Measurements from ENCODE around the gene F5. TPM values are rescaled to one million over a fixed set of nuclear protein-coding genes. Genes with fewer than 3 reads are reported as not detected.

The F5 gene
- total and polyA plus RNA-seq, 10 of the 15 experiments (the other 5 are each of a cell fraction or from before 2014, with no cell fraction given), result under 0.01 to 3.8 (median 0.40) TPM

DNA sequence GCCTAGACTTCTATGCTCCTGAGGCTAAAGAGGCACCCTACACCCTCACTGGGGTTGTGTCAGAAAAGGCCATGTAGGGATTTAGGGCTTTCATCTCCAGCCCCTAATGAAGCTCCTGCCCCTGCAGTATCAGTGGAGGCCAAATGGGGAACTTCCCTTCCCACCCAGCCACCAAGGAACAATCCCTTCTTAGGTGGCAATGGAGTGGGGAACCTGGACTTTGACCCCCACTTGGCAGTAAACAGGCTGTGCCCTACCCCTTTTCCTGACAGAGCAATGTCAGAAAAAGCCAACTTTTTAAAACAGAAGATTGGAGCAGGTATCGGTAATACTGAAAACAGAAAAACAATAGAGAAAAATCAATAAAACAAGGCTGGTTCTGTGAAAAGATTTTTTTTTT, 65.1 kb downstream of the F5 start (continued):
- TF ChIP-seq, protein P1, sequence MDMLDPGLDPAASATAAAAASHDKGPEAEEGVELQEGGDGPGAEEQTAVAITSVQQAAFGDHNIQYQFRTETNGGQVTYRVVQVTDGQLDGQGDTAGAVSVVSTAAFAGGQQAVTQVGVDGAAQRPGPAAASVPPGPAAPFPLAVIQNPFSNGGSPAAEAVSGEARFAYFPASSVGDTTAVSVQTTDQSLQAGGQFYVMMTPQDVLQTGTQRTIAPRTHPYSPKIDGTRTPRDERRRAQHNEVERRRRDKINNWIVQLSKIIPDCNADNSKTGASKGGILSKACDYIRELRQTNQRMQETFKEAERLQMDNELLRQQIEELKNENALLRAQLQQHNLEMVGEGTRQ (IDR thresholded peaks at IDR 0.05; ENCODE audit: borderline replicate concordance, low read depth, low read length), result no peak
- TF ChIP-seq ETV6 (conservative IDR thresholded peaks at IDR 0.05 in 1 of 2, IDR thresholded peaks at IDR 0.05 in 1 of 2; ENCODE audit: borderline replicate concordance in 1 of 2, low read depth in 1 of 2) (no peak), MTA2 (IDR thresholded peaks at IDR 0.05; ENCODE audit: low read depth) (no peak), SUPT20H (IDR thresholded peaks at IDR 0.05; ENCODE audit: borderline replicate concordance, control insufficient read depth, low read depth, low read length) (no peak), ZNF207 (IDR thresholded peaks at IDR 0.05; ENCODE audit: borderline replicate concordance) (no peak), CREM (IDR thresholded peaks at IDR 0.05; ENCODE audit: low read depth) (no peak), NFYA (IDR thresholded peaks at IDR 0.05; ENCODE audit: borderline replicate concordance, low read depth, low read length) (no peak), RUNX3 (IDR thresholded peaks at IDR 0.05; ENCODE audit: low read length) (no peak)
- TF ChIP-seq, protein P2, sequence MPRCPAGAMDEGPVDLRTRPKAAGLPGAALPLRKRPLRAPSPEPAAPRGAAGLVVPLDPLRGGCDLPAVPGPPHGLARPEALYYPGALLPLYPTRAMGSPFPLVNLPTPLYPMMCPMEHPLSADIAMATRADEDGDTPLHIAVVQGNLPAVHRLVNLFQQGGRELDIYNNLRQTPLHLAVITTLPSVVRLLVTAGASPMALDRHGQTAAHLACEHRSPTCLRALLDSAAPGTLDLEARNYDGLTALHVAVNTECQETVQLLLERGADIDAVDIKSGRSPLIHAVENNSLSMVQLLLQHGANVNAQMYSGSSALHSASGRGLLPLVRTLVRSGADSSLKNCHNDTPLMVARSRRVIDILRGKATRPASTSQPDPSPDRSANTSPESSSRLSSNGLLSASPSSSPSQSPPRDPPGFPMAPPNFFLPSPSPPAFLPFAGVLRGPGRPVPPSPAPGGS (IDR thresholded peaks at IDR 0.05; ENCODE audit: borderline replicate concordance, insufficient read depth, low read depth, low read length, poor library complexity, severe bottlenecking), result no peak
- TF ChIP-seq, protein P3, sequence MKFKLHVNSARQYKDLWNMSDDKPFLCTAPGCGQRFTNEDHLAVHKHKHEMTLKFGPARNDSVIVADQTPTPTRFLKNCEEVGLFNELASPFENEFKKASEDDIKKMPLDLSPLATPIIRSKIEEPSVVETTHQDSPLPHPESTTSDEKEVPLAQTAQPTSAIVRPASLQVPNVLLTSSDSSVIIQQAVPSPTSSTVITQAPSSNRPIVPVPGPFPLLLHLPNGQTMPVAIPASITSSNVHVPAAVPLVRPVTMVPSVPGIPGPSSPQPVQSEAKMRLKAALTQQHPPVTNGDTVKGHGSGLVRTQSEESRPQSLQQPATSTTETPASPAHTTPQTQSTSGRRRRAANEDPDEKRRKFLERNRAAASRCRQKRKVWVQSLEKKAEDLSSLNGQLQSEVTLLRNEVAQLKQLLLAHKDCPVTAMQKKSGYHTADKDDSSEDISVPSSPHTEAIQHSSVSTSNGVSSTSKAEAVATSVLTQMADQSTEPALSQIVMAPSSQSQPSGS (IDR thresholded peaks at IDR 0.05; ENCODE audit: low read length), result no peak

All from GM12878 (cell line).